ENCODE results near the gene PTPA.
"Not testable (repeated sequence)": the region's sequence is repeated elsewhere in the genome, so short reads cannot be mapped to it uniquely, and the experiment has no call there.

PTPA gene

DNA sequence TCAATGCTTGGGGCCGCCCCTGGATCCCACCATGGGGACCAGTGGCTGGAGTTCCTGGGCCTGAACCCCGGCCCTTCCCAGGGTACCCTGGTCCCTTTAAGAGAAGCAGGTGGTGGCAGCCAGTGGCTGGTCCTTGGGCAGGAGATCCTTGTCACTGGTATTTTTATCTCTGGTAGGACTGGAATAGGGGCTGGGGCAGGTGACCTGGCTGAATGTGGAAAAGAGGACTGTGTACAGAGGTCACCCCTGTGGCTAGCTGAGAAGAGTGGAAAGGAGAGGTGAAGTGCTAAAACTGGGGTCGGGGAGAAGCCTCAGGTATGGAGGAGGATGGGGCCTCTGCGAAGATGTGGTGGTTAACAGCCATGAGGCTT, 7.6 kb upstream of the PTPA start:
- H3K4me3 ChIP-seq (ENCODE audit: low read depth in 1 of 2, low read length in 2 of 2): no peak overlapping the region
- H3K9me3 ChIP-seq (ENCODE audit: low read length): no peaks in the 10 kb centered on the region
- peaks cover 20% of the 10 kb centered on the region for H3K36me3 ChIP-seq (ENCODE audit: insufficient read depth, low read length)
- no peak overlapping the region for H3K27ac ChIP-seq (ENCODE audit: low read depth, low read length)
- peaks cover 6% of the 10 kb centered on the region for H3K4me1 ChIP-seq (ENCODE audit: insufficient read depth, low read length)
- H3K9ac ChIP-seq (ENCODE audit: low read length): no peak overlapping the region
- no peaks in the 10 kb centered on the region for H3K27me3 ChIP-seq (ENCODE audit: control insufficient read depth in 1 of 2, insufficient read depth in 2 of 2, low read length in 2 of 2)

DNA sequence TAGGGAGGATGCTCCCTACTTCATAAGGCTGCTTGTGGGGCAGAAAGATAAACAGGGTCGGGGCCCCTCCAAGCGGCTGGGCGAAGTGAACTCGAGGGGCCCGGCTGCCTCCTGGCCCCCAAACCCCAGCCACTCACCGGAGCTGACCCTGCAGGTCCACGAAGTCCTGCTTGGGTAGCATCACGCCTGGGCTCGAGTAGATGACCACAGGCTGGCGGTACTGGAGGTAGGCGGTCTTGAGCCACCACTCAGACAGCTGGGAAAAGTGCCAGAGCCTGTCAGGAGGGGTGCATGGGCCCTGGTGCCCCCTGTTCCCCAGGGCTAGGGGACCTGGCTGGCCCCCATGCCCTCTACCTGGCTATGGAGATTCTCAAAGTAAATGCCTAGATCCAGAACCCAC, 7.2 kb upstream of the PTPA start:
- peaks cover 20% of the 10 kb centered on the region for H3K36me3 ChIP-seq (ENCODE audit: insufficient read depth, low read length)
- peaks cover 11% of the 10 kb centered on the region for H3K4me1 ChIP-seq (ENCODE audit: insufficient read depth, low read length)
- H3K9me3 ChIP-seq (ENCODE audit: low read length): no peaks in the 10 kb centered on the region
- H3K27ac ChIP-seq (ENCODE audit: low read depth, low read length): no peak overlapping the region
- H3K9ac ChIP-seq (ENCODE audit: low read length): no peak overlapping the region
- no peaks in the 10 kb centered on the region for H3K27me3 ChIP-seq (ENCODE audit: control insufficient read depth in 1 of 2, insufficient read depth in 2 of 2, low read length in 2 of 2)
- H3K4me3 ChIP-seq (ENCODE audit: low read depth in 1 of 2, low read length in 2 of 2): no peak overlapping the region

DNA sequence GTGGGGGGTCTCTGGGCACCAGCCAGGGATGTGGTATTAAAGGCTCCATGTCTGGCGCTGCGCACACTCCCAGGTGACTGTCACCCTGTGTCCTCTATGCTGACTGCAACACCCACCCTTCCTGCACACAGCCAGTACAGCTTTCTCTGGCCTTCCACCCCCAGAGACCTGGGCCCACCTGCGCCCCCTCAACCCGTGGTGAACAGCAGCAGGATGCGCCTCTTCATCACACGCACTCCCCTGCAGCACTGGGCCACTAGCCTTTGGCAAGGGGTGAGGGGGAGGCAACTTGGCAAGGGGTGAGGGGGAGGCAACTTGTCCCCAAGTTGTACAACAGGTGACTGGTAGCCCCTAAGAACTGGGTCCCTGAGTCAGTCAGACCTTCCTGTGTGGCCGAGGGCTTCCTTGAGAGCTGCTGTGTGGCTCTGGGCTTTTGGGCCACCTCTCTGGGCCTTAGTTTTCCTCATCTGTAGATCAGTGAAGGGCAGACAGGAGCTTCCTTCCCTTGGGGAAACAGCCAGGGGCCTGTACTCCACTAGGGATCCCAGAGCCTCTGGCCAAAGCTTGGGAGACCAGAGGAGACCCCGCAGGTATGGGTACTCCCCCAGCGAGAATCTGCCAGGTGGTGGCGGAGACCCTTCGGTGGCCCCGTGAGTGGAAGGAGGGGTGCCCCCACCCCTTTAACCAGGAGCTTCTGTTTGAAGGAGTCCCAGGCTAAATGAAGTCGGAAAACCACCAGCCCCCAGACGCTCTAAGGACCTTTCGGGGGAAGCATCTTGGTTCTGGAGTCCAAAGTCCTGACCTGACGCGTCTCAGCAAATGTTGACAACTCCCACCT, 5.1 kb upstream of the PTPA start:
- Histone ChIP-seq H3K27me3 (ENCODE audit: control insufficient read depth in 1 of 2, insufficient read depth in 2 of 2, low read length in 2 of 2) (no peaks in the 10 kb centered on the region), H3K9ac (ENCODE audit: low read length) (no peak overlapping the region), H3K4me3 (ENCODE audit: low read depth in 1 of 2, low read length in 2 of 2) (no peak overlapping the region), H3K36me3 (ENCODE audit: insufficient read depth, low read length) (peaks cover 15% of the 10 kb centered on the region), H3K9me3 (ENCODE audit: low read length) (no peaks in the 10 kb centered on the region), H3K27ac (ENCODE audit: low read depth, low read length) (no peak overlapping the region), H3K4me1 (ENCODE audit: insufficient read depth, low read length) (peaks cover 17% of the 10 kb centered on the region)

- Histone ChIP-seq H3K4me3 (ENCODE audit: low read depth in 1 of 2, low read length in 2 of 2) (no peak overlapping the region), H3K36me3 (ENCODE audit: insufficient read depth, low read length) (peaks cover 15% of the 10 kb centered on the region)
Observed at GRCh38 chr9:129107651-129108050, 3.6 kb upstream of the PTPA start.

GRCh38 chr9:129108083-129108804, 3.0 kb upstream of the PTPA start:
- H3K4me1 ChIP-seq (ENCODE audit: insufficient read depth, low read length): peaks cover 17% of the 10 kb centered on the region
- peaks cover 15% of the 10 kb centered on the region for H3K36me3 ChIP-seq (ENCODE audit: insufficient read depth, low read length)
- H3K4me3 ChIP-seq (ENCODE audit: low read depth in 1 of 2, low read length in 2 of 2): peak overlapping the region in 1 of 2 donors; percentile 92
- no peak overlapping the region for H3K9ac ChIP-seq (ENCODE audit: low read length)
- no peak overlapping the region for H3K27ac ChIP-seq (ENCODE audit: low read depth, low read length)
- H3K27me3 ChIP-seq (ENCODE audit: control insufficient read depth in 1 of 2, insufficient read depth in 2 of 2, low read length in 2 of 2): no peaks in the 10 kb centered on the region
- no peaks in the 10 kb centered on the region for H3K9me3 ChIP-seq (ENCODE audit: low read length)

More at GRCh38 chr9:129107651-129108050, 3.6 kb upstream of the PTPA start:
- Histone ChIP-seq H3K27me3 (ENCODE audit: control insufficient read depth in 1 of 2, insufficient read depth in 2 of 2, low read length in 2 of 2) (no peaks in the 10 kb centered on the region), H3K4me1 (ENCODE audit: insufficient read depth, low read length) (peaks cover 17% of the 10 kb centered on the region), H3K9me3 (ENCODE audit: low read length) (no peaks in the 10 kb centered on the region), H3K27ac (ENCODE audit: low read depth, low read length) (no peak overlapping the region), H3K9ac (ENCODE audit: low read length) (no peak overlapping the region)

- Histone ChIP-seq H3K9ac (ENCODE audit: low read length) (no peak overlapping the region), H3K4me1 (ENCODE audit: insufficient read depth, low read length) (peaks cover 17% of the 10 kb centered on the region), H3K36me3 (ENCODE audit: insufficient read depth, low read length) (peaks cover 15% of the 10 kb centered on the region), H3K9me3 (ENCODE audit: low read length) (no peaks in the 10 kb centered on the region), H3K27ac (ENCODE audit: low read depth, low read length) (no peak overlapping the region), H3K4me3 (ENCODE audit: low read depth in 1 of 2, low read length in 2 of 2) (peak overlapping the region in 1 of 2 donors; percentile 92), H3K27me3 (ENCODE audit: control insufficient read depth in 1 of 2, insufficient read depth in 2 of 2, low read length in 2 of 2) (no peaks in the 10 kb centered on the region)
Observed at GRCh38 chr9:129108805-129109536, 2.2 kb upstream of the PTPA start.

DNA sequence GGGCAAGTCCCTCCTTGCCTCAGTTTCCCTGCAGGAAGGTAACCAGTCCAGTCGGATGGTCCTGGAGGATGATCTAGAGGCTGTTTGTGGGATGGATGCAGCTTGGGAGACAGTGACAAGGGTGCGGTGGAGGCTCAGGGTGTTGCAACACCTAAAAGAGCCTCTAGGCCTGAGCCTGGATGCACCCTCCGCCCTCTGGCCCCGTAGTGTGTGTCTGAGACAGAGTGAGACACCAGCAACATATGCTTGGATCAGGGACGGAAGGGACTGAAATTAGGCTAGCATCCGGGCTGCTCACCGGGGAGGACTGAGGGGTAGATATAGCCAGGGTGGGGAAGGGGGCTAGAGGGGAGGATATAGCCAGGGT, 1.7 kb upstream of the PTPA start:
- no peak overlapping the region for H3K27ac ChIP-seq (ENCODE audit: low read depth, low read length)
- peaks cover 15% of the 10 kb centered on the region for H3K36me3 ChIP-seq (ENCODE audit: insufficient read depth, low read length)
- no peak overlapping the region for H3K9ac ChIP-seq (ENCODE audit: low read length)
- no peaks in the 10 kb centered on the region for H3K27me3 ChIP-seq (ENCODE audit: control insufficient read depth in 1 of 2, insufficient read depth in 2 of 2, low read length in 2 of 2)
- peak overlapping the region in 1 of 2 donors; percentile 92 for H3K4me3 ChIP-seq (ENCODE audit: low read depth in 1 of 2, low read length in 2 of 2)
- no peaks in the 10 kb centered on the region for H3K9me3 ChIP-seq (ENCODE audit: low read length)
- peaks cover 17% of the 10 kb centered on the region for H3K4me1 ChIP-seq (ENCODE audit: insufficient read depth, low read length)

- peak overlapping the region; percentile 73 for H3K27ac ChIP-seq (ENCODE audit: low read depth, low read length)
- peak overlapping the region; percentile 84 to 92 for H3K4me3 ChIP-seq (ENCODE audit: low read depth in 1 of 2, low read length in 2 of 2)
- peak overlapping the region; percentile 73 for H3K9ac ChIP-seq (ENCODE audit: low read length)
- H3K36me3 ChIP-seq (ENCODE audit: insufficient read depth, low read length): peaks cover 14% of the 10 kb centered on the region
- peaks cover 17% of the 10 kb centered on the region for H3K4me1 ChIP-seq (ENCODE audit: insufficient read depth, low read length)
- no peaks in the 10 kb centered on the region for H3K9me3 ChIP-seq (ENCODE audit: low read length)
- no peaks in the 10 kb centered on the region for H3K27me3 ChIP-seq (ENCODE audit: control insufficient read depth in 1 of 2, insufficient read depth in 2 of 2, low read length in 2 of 2)
Observed at GRCh38 chr9:129109952-129110739, 1.1 kb upstream of the PTPA start.

DNA sequence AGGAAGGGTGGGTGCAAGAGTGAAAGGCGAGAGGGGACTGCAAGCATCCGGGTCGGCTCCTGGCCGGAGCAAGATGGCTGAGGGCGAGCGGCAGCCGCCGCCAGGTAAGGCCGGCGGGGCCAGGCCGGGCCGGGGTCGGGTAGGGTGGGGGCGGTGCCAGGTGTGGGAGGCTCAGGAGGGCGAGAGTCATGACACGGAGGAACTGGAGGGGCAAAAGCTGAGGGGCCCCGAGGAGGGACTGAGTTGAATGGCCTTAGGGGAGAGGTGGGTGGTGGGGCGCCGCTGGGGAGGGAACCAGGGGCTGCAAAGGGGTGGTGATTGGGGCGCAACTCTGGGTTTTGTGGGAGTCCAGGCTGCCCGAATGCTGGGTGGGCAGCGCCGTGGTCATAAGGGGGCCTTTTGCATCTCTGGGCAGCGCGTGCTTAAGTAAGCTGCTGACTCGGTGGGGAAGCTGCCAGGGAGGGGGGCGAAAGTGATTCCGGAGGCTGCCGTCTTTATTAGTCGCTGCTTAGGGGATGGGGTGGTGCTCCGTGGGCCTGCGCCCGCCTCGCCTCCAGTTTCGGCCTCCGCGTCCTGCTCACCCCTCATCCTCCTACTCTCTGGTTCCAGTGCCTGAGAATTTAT, 425 bp downstream of the PTPA start:
- Histone ChIP-seq H3K9me3 (ENCODE audit: low read length) (no peaks in the 10 kb centered on the region), H3K9ac (ENCODE audit: low read length) (peak overlapping the region; percentile 47), H3K27me3 (ENCODE audit: control insufficient read depth in 1 of 2, insufficient read depth in 2 of 2, low read length in 2 of 2) (no peaks in the 10 kb centered on the region), H3K36me3 (ENCODE audit: insufficient read depth, low read length) (peaks cover 7% of the 10 kb centered on the region), H3K4me3 (ENCODE audit: low read depth in 1 of 2, low read length in 2 of 2) (peak overlapping the region; percentile 77 to 99), H3K4me1 (ENCODE audit: insufficient read depth, low read length) (peaks cover 17% of the 10 kb centered on the region), H3K27ac (ENCODE audit: low read depth, low read length) (peak overlapping the region; percentile 96)

DNA sequence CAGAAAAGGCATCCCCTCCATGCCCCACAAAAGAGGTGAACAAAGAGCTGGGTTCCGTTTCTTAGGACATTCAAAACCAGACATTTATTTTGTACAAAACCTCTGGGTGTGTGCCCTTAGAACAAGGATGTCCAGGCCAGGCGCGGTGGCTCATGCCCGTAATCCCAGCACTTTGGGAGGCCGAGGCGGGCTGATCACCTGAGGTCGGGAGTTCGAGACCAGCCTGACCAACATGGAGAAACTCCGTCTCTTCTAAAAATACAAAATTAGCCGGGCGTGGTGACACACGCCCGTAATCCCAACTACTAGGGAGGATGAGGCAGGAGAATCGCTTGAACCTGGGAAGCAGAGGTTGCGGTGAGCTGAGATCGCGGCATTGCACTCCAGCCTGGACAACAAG, 1.3 kb downstream of the PTPA start:
- H3K27me3 ChIP-seq (ENCODE audit: control insufficient read depth in 1 of 2, insufficient read depth in 2 of 2, low read length in 2 of 2); H3K9me3 ChIP-seq (ENCODE audit: low read length); H3K36me3 ChIP-seq (ENCODE audit: insufficient read depth, low read length); H3K9ac ChIP-seq (ENCODE audit: low read length); H3K27ac ChIP-seq (ENCODE audit: low read depth, low read length): not testable (repeated sequence)
- H3K4me3 ChIP-seq (ENCODE audit: low read depth in 1 of 2, low read length in 2 of 2): peak overlapping the region in 1 of 2 donors; percentile 77
- peaks cover 17% of the 10 kb centered on the region for H3K4me1 ChIP-seq (ENCODE audit: insufficient read depth, low read length)
